Hepatocyte (in vitro differentiated cells): ENCODE data around the gene CENPP. TPM values are rescaled to one million over a fixed set of nuclear protein-coding genes. Genes with fewer than 3 reads are reported as not detected.

ENCODE experiments used
- DNase-seq: peaks from one replicate; pipeline ENCODE4 v3.0.0-alpha.2; 2016; ENCODE audit warnings: low spot score
- H2AFZ ChIP-seq: fragments of 200-600 bp; sonication (generic); 2 replicates; pipeline ENCODE4 v1.6.0; 2016; ENCODE audit warnings: antibody characterized with exemption, mild to moderate bottlenecking
- H3K27ac ChIP-seq: fragments of 200-600 bp; sonication (generic); 2 replicates; pipeline ENCODE4 v1.5.1; 2016; ENCODE audit warnings: mild to moderate bottlenecking
- H3K27me3 ChIP-seq: fragments of 200-600 bp; sonication (generic); 2 replicates; pipeline ENCODE4 v1.6.1; 2016
- H3K36me3 ChIP-seq: fragments of 200-600 bp; sonication (generic); replicated peaks from 2 replicates; pipeline ENCODE4 v1.5.1; 2016; ENCODE audit warnings: low read depth; ENCODE audit not compliant: insufficient read depth
- H3K4me1 ChIP-seq: fragments of 200-600 bp; sonication (generic); 2 replicates; pipeline ENCODE4 v1.5.1; 2016; ENCODE audit warnings: mild to moderate bottlenecking, moderate library complexity; ENCODE audit not compliant: insufficient read depth
- H3K4me2 ChIP-seq: fragments of 200-600 bp; sonication (generic); 2 replicates; pipeline ENCODE4 v1.6.0; 2016
- H3K4me3 ChIP-seq: fragments of 200-600 bp; sonication (generic); 2 replicates; pipeline ENCODE4 v1.5.1; 2016; ENCODE audit warnings: mild to moderate bottlenecking
- H3K79me2 ChIP-seq: fragments of 200-600 bp; sonication (generic); 2 replicates; pipeline ENCODE4 v1.6.0; 2017; ENCODE audit warnings: mild to moderate bottlenecking
- H3K9me2 ChIP-seq: fragments of 200-600 bp; sonication (generic); replicated peaks from 2 replicates; pipeline ENCODE4 v1.6.0; 2017; ENCODE audit warnings: mild to moderate bottlenecking; ENCODE audit not compliant: insufficient read depth
- H3K9me3 ChIP-seq: fragments of 200-600 bp; sonication (generic); 2 replicates; pipeline ENCODE4 v1.5.1; 2016; ENCODE audit warnings: low read depth, mild to moderate bottlenecking
- H4K20me1 ChIP-seq: fragments of 200-600 bp; sonication (generic); 2 replicates; pipeline ENCODE4 v1.6.0; 2016; ENCODE audit warnings: mild to moderate bottlenecking; ENCODE audit not compliant: insufficient read depth, poor library complexity, severe bottlenecking
- EZH2 ChIP-seq: fragments of 200-600 bp; sonication (generic); IDR thresholded peaks from 2 replicates; pipeline ENCODE4 v1.6.1; 2016; ENCODE audit warnings: antibody characterized with exemption, mild to moderate bottlenecking, borderline replicate concordance
- EZH2phosphoT487 ChIP-seq: fragments of 200-600 bp; sonication (generic); IDR thresholded peaks from one replicate; pipeline ENCODE4 v1.6.1; 2018; ENCODE audit warnings: antibody characterized with exemption, mild to moderate bottlenecking, low read depth, moderate library complexity; ENCODE audit not compliant: unreplicated experiment, severe bottlenecking
- WGBS: methylation state at CpG from one replicate; pipeline ENCODE4 v1.1.6; 2016; ENCODE audit warnings: low lambda C conversion rate; ENCODE audit errors: missing lambda C conversion rate; 5-methylcytosine and 5-hydroxymethylcytosine counted together
- polyA plus RNA-seq: library from polyadenylated mRNA; unstranded; fragments of >200 nt; fragmentation: Nextera tagmentation; extraction: Ambion mirVana; gene quantifications from 2 replicates; pipeline ENCODE4 v1.2.1, GENCODE V29; 2016
- total RNA-seq: library from RNA; depleted of rRNA; stranded (reverse); fragments of >200 nt; gene quantifications from 2 replicates; pipeline ENCODE4 v1.2.3, GENCODE V29; 2014
- TF ChIP-seq, protein P1 (sequence below): fragments of 200-600 bp; sonication (generic); IDR thresholded peaks from 2 replicates; pipeline ENCODE4 v1.5.1; 2016; ENCODE audit warnings: antibody characterized with exemption, mild to moderate bottlenecking; ENCODE audit not compliant: poor library complexity

The CENPP gene
- total and polyA plus RNA-seq, 2 experiments from 2014 or later: 5.1 to 5.9 TPM

DNA sequence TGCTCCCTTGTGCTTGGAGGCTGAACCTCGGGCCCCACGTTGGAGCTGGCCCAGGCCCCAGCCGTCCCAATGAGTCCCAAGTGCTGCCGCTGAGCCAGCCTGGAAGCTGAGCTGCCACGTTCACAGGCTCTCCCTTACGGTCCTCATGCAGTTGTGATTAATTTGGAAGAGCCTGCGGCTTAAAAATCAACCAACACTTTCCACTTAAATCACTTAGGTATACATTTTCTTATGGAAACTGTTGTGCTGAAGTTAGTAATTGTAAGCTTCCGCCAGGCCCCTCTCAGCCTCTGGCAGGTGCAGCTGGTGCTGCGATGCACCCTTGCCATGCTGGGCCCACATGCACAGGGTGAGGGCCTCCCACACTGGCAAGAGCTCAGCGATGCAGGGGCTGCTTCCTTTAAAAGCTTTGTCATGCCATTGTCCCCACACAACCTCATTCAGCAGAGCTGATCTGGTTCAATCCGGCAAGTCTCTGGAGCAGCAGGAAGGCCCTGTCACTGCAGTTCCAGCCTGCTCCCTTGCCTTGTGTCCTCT lies 283.2 kb downstream of the CENPP start:
- Histone ChIP-seq H3K4me2 (no peak overlapping the region), H3K36me3 (peaks cover 3% of the 10 kb centered on the region), H3K4me1 (peaks cover 3% of the 10 kb centered on the region), H3K79me2 (no peaks in the 10 kb centered on the region), H3K27me3 (no peaks in the 10 kb centered on the region), H3K4me3 (no peak overlapping the region), H2AFZ (no peak overlapping the region), H3K9me3 (no peaks in the 10 kb centered on the region), H3K27ac (peak overlapping the region; percentile 50), H4K20me1 (no peaks in the 10 kb centered on the region), H3K9me2 (no peaks in the 10 kb centered on the region)
- no peak for DNase-seq
- TF ChIP-seq, protein P1, sequence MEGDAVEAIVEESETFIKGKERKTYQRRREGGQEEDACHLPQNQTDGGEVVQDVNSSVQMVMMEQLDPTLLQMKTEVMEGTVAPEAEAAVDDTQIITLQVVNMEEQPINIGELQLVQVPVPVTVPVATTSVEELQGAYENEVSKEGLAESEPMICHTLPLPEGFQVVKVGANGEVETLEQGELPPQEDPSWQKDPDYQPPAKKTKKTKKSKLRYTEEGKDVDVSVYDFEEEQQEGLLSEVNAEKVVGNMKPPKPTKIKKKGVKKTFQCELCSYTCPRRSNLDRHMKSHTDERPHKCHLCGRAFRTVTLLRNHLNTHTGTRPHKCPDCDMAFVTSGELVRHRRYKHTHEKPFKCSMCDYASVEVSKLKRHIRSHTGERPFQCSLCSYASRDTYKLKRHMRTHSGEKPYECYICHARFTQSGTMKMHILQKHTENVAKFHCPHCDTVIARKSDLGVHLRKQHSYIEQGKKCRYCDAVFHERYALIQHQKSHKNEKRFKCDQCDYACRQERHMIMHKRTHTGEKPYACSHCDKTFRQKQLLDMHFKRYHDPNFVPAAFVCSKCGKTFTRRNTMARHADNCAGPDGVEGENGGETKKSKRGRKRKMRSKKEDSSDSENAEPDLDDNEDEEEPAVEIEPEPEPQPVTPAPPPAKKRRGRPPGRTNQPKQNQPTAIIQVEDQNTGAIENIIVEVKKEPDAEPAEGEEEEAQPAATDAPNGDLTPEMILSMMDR: no peak
- no peak for TF ChIP-seq EZH2
- 71% methylated on average over 11 of the region's 11 CpGs for WGBS

- H3K4me3 ChIP-seq: no peak overlapping the region
- H3K4me2 ChIP-seq: no peak overlapping the region
- no peaks in the 10 kb centered on the region for H3K79me2 ChIP-seq
- H4K20me1 ChIP-seq: no peaks in the 10 kb centered on the region
- H3K36me3 ChIP-seq: no peaks in the 10 kb centered on the region
- peaks cover 5% of the 10 kb centered on the region for H3K4me1 ChIP-seq
- 96% methylated on average over 32 of the region's 32 CpGs for WGBS
- H3K27ac ChIP-seq: no peak overlapping the region
- H3K9me2 ChIP-seq: no peaks in the 10 kb centered on the region
- no peaks in the 10 kb centered on the region for H3K9me3 ChIP-seq
- no peaks in the 10 kb centered on the region for H3K27me3 ChIP-seq
- H2AFZ ChIP-seq: no peak overlapping the region
- DNase-seq: no peak
- TF ChIP-seq EZH2 (no peak), EZH2phosphoT487 (no peak)
- TF ChIP-seq, protein P1: no peak
Measured at GRCh38 chr9:92610470-92611420, 285.0 kb downstream of the CENPP start.

DNA sequence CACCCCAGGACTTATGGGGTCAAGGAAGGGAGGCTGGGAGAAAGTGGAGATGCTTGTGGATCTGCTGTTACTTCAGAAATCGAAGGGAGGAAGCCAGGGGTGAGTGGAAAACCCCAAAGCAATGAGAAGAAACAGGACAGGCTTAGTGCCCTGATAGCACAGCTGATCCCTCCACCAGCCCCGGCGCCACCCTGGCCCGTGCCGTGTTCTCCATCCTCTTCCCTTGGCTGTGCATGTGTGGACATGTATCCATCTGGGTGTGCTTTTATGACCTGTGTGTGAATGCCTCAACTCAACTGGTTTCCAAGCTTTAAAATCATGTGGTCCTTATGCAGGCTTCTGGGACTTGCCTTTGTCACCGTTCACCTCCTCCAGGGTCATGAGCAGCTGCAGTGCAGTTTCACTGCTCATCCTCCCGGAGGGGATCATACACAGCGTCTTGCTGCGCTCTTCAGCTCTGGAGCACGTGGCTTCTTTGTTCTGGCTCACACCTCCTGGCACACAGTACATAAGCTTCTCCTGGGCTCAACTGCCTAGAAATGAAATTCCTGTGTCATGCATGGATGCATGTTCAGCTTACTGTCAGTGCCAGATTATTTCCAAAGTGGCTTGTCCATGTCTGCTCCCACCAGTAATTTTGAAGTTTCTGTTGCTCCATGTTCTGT lies 286.0 kb downstream of the CENPP start:
- no peaks in the 10 kb centered on the region for H4K20me1 ChIP-seq
- peaks cover 6% of the 10 kb centered on the region for H3K4me1 ChIP-seq
- no peaks in the 10 kb centered on the region for H3K79me2 ChIP-seq
- no peaks in the 10 kb centered on the region for H3K36me3 ChIP-seq
- no peak overlapping the region for H2AFZ ChIP-seq
- H3K27me3 ChIP-seq: no peaks in the 10 kb centered on the region
- H3K9me3 ChIP-seq: no peaks in the 10 kb centered on the region
- 94% methylated on average over 10 of the region's 10 CpGs for WGBS
- DNase-seq: no peak
- no peaks in the 10 kb centered on the region for H3K9me2 ChIP-seq
- no peak overlapping the region for H3K27ac ChIP-seq
- no peak overlapping the region for H3K4me2 ChIP-seq
- H3K4me3 ChIP-seq: no peak overlapping the region
- TF ChIP-seq EZH2 (no peak), EZH2phosphoT487 (no peak)
- TF ChIP-seq, protein P1: no peak
